Spleen (tissue), 11 donors: ENCODE data around the gene PPM1L. TPM values are rescaled to one million over a fixed set of nuclear protein-coding genes. Genes with fewer than 3 reads are reported as not detected.

ENCODE experiments used
- DNase-seq: peaks from one replicate; pipeline ENCODE4 v3.0.0-alpha.2; 2020
- H3K27ac ChIP-seq, 8 donors: fragments of 200-600 bp; sonication (generic) in 7 of 8; 1 replicate in 4 of 8; 2 replicates in 4 of 8; pipeline versions ENCODE4 v1.5.0 to v1.8.0; 2016 to 2021; ENCODE audit warnings: inconsistent platforms in 4 of 8, mild to moderate bottlenecking in 4 of 8, moderate library complexity in 1 of 8
- H3K27me3 ChIP-seq, 7 donors: fragments of 200-600 bp; sonication (generic) in 6 of 7; replicated peaks in 1 of 7; 1 replicate in 4 of 7; 2 replicates in 3 of 7; pipeline versions ENCODE4 v1.5.0 to v1.8.0; 2016 to 2021; ENCODE audit warnings: inconsistent platforms in 3 of 7, mild to moderate bottlenecking in 1 of 7
- H3K36me3 ChIP-seq, 6 donors: fragments of 200-600 bp; sonication (generic) in 5 of 6; 1 replicate in 4 of 6; 2 replicates in 2 of 6; pipeline versions ENCODE4 v1.5.0 to v1.8.0; 2016 to 2021; ENCODE audit warnings: inconsistent platforms in 2 of 6
- H3K4me1 ChIP-seq, 6 donors: fragments of 200-600 bp; sonication (generic) in 5 of 6; 1 replicate in 3 of 6; 2 replicates in 3 of 6; pipeline versions ENCODE4 v1.5.0 to v1.8.0; 2016 to 2021; ENCODE audit warnings: inconsistent platforms in 3 of 6
- H3K4me3 ChIP-seq, 8 donors: fragments of 200-600 bp; sonication (generic) in 7 of 8; 1 replicate in 4 of 8; 2 replicates in 4 of 8; pipeline versions ENCODE4 v1.5.0 to v1.8.0; 2016 to 2021; ENCODE audit warnings: inconsistent platforms in 4 of 8, mild to moderate bottlenecking in 4 of 8, moderate library complexity in 2 of 8
- H3K9me3 ChIP-seq, 8 donors: fragments of 200-600 bp; sonication (generic) in 7 of 8; 1 replicate in 4 of 8; 2 replicates in 4 of 8; pipeline versions ENCODE4 v1.5.0 to v1.8.0; 2016 to 2021; ENCODE audit warnings: inconsistent platforms in 4 of 8
- CTCF ChIP-seq, 11 experiments: fragments of 200-600 bp in 7 of 11; fragments of 450-650 bp in 4 of 11; sonication (generic) in 4 of 11; IDR thresholded peaks in 8 of 11; conservative IDR thresholded peaks in 3 of 11; 1 replicate in 7 of 11; 2 replicates in 4 of 11; pipeline versions ENCODE4 v1.4.0 to v1.8.0; 2016 to 2021; ENCODE audit warnings: antibody characterized with exemption in 11 of 11, inconsistent platforms in 4 of 11, mild to moderate bottlenecking in 1 of 11
- POLR2A ChIP-seq, 3 donors: fragments of 450-650 bp; IDR thresholded peaks; one replicate each; pipeline ENCODE4 v1.5.1; 2017; ENCODE audit warnings: antibody characterized with exemption in 3 of 3, mild to moderate bottlenecking in 1 of 3
- POLR2AphosphoS5 ChIP-seq, 3 donors: sonication (generic); formaldehyde crosslinking; IDR thresholded peaks; one replicate each; pipeline ENCODE4 v1.5.1; 2017; ENCODE audit warnings: antibody characterized with exemption in 3 of 3
- WGBS, 5 donors: extraction: QIAGEN DNeasy Blood & Tissue Kit in 3 of 5; methylation state at CpG; one replicate each; pipeline versions ENCODE4 v1.1.5 to v1.1.7; 2013 to 2018; 5-methylcytosine and 5-hydroxymethylcytosine counted together
- intact Hi-C: fragments of 100-400 bp; cut with DNase I; formaldehyde crosslinking; loops from one replicate; pipeline ENCODE4 v1.15.0; 2023; ENCODE audit warnings: low total_unique reads
- polyA plus RNA-seq, 3 donors: library from polyadenylated mRNA; stranded (reverse); fragments of 200-250 nt; gene quantifications; one replicate each; pipeline ENCODE4 v1.2.1, GENCODE V29; 2013
- total RNA-seq, 7 donors: library from RNA; depleted of rRNA in 3 of 7; stranded (reverse); fragments of >200 nt in 3 of 7; fragmentation: NEBNext Ultra II Directional in 4 of 7; extraction: Animal tissue kit (Norgen Biotek cat#: 25700) in 4 of 7; gene quantifications; one replicate each; pipeline versions ENCODE4 v1.1.0 to v1.2.1, GENCODE V29; 2016 to 2021
- donor health status: healthy with polysubstance abuse.
- donor health status: DM: no; HTN: no; CAD: no; lungs with moderate emphysema.
- donor health status: DM: no; HTN: no; CAD: no.
- donor health status: Bipolar disorder and iron deficiency.
- donor health status: healthy.
- donor health status: DM: no; HTN: no; CAD: no.
- donor health status: DM: yes; HTN: yes; CAD: no.

The PPM1L gene
- total and polyA plus RNA-seq, 10 donors: 0.63 to 16.7 (median 12.2) TPM

DNA sequence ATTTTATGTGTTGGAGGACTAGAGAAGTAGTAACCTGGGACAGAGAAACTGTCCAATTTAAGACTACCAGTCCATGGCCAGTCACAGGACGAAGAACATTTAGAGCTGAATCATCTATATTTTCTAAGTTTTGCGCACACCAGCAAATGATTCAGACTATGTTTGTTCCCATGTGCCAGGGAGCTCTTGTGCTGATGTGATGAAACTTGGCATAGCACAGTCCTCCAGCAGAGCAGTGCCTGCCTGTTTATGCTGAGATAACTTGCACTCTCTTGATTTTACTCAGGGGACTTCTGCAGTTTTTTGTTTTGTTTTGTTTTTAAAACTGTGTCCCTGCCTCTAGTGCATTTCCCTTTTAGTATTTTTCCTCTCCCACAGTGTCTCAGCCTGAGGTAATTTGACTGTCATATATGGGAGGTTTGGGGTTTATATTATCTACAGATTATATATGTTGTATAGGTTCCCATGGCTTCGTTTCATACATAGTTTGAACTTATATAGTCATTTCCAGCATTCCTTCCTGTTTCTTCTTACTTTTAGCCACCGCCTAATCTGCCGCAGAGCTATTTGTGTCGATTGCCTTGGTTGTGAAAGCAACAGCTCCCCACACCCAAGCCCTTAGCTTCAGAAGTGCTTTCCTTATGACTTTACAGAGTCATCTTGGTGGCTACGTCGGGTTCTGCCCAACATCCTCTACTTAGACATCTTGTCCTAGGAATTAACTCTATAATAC lies 45.5 kb downstream of the PPM1L start:
- Histone ChIP-seq H3K4me3 (peak overlapping the region in 2 of 8 donors; percentile 7 to 30), H3K27ac (peak overlapping the region in 6 of 8 donors; percentile 29 to 70 (median 59)), H3K36me3 (no peaks in the 10 kb centered on the region), H3K27me3 (no peaks in the 10 kb centered on the region), H3K9me3 (no peaks in the 10 kb centered on the region), H3K4me1 (peaks cover 0 to 15% (median 0%) of the 10 kb centered on the region in 6 donors)
- TF ChIP-seq CTCF (IDR thresholded peaks at IDR 0.05 in 8 of 11, conservative IDR thresholded peaks at IDR 0.05 in 3 of 11) (no peak), POLR2AphosphoS5 (IDR thresholded peaks at IDR 0.05) (peak in 1 of 3 donors; percentile 38)
- intact Hi-C loops: no loop called here
- DNase-seq: no peak
- WGBS, 5 donors: 21 to 33% (median 25%) methylated on average over 8 of the region's 8 CpGs

DNA sequence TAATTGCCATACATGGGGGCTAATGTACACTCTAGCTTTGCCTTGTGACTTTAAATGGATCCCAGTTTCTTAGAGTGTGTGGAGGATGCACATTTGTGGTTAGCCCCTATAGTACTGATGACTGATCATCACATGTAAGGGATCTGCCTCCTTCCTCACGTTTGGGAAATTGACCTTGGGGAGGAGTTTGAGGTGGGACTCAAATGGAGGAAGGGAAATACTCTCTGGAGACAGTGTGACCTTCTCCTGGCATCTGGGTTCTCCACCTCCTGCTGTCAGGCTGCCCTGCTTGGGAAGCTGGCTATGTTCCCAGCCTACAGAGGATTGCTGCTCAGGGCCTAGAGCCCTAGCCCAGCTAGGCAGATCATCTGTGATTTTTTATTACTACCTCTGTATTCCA lies 48.7 kb downstream of the PPM1L start:
- no peak overlapping the region for H3K4me3 ChIP-seq
- intact Hi-C loops: no loop called here
- no peak overlapping the region for H3K27ac ChIP-seq
- H3K4me1 ChIP-seq: peaks cover 0 to 15% (median 0%) of the 10 kb centered on the region in 6 donors
- TF ChIP-seq POLR2AphosphoS5 (IDR thresholded peaks at IDR 0.05): no peak
- no peak for TF ChIP-seq CTCF (IDR thresholded peaks at IDR 0.05 in 8 of 11, conservative IDR thresholded peaks at IDR 0.05 in 3 of 11)
- no peak for TF ChIP-seq POLR2A (IDR thresholded peaks at IDR 0.05)
- 17 to 37% (median 29%) methylated on average over 1 of the region's 1 CpG for WGBS, 5 donors
- H3K9me3 ChIP-seq: no peaks in the 10 kb centered on the region
- H3K27me3 ChIP-seq: no peaks in the 10 kb centered on the region
- no peaks in the 10 kb centered on the region for H3K36me3 ChIP-seq
- no peak for DNase-seq

- TF ChIP-seq POLR2AphosphoS5 (IDR thresholded peaks at IDR 0.05): no peak
- no peak for TF ChIP-seq CTCF (IDR thresholded peaks at IDR 0.05 in 8 of 11, conservative IDR thresholded peaks at IDR 0.05 in 3 of 11)
- TF ChIP-seq POLR2A (IDR thresholded peaks at IDR 0.05): no peak
- intact Hi-C loops: no loop called here
- DNase-seq: no peak
- Histone ChIP-seq H3K4me3 (no peak overlapping the region), H3K27me3 (no peaks in the 10 kb centered on the region), H3K9me3 (no peaks in the 10 kb centered on the region), H3K27ac (no peak overlapping the region), H3K4me1 (peaks cover 0 to 15% (median 0%) of the 10 kb centered on the region in 6 donors), H3K36me3 (no peaks in the 10 kb centered on the region)
Observed at GRCh38 chr3:160806094-160806493, 50.1 kb downstream of the PPM1L start.

GRCh38 chr3:160806686-160807085 lies 50.7 kb downstream of the PPM1L start:
- no peak overlapping the region for H3K4me3 ChIP-seq
- no peaks in the 10 kb centered on the region for H3K27me3 ChIP-seq
- 87 to 91% (median 89%) methylated on average over 3 of the region's 3 CpGs for WGBS, 5 donors
- no peak overlapping the region for H3K27ac ChIP-seq
- H3K36me3 ChIP-seq: no peaks in the 10 kb centered on the region
- H3K9me3 ChIP-seq: no peaks in the 10 kb centered on the region
- TF ChIP-seq CTCF (IDR thresholded peaks at IDR 0.05 in 8 of 11, conservative IDR thresholded peaks at IDR 0.05 in 3 of 11) (no peak), POLR2A (IDR thresholded peaks at IDR 0.05) (no peak), POLR2AphosphoS5 (IDR thresholded peaks at IDR 0.05) (no peak)
- DNase-seq: no peak
- intact Hi-C loops: no loop called here
- peaks cover 0 to 9% (median 0%) of the 10 kb centered on the region in 6 donors for H3K4me1 ChIP-seq
